A673 (cell line): ENCODE measurements around the gene CACNG8. TPM values are rescaled to one million over a fixed set of nuclear protein-coding genes. Genes with fewer than 3 reads are reported as not detected.

Experiments
- BruUV-seq: library from RNA; stranded (reverse); fragments of 400-500 nt; replicated peaks from 2 replicates; lab custom pipeline; 2021; lab: Mats Ljungman, UMichigan
- CTCF ChIA-PET: fragments of 300-600 bp; sonication (Branson Sonifier 250); formaldehyde crosslinking; loops from one replicate; lab custom pipeline; 2022; ENCODE audit warnings: antibody characterized with exemption; lab: Charles Lee
- POLR2A ChIA-PET: fragments of 300-600 bp; sonication (Branson Sonifier 250); formaldehyde crosslinking; loops from one replicate; lab custom pipeline; 2022; ENCODE audit warnings: antibody characterized with exemption; ENCODE audit not compliant: low non-redundant PET; lab: Charles Lee
- DNase-seq: peaks from one replicate; pipeline ENCODE4 v3.0.0-alpha.2; 2015; ENCODE audit warnings: low spot score
- H3K27ac ChIP-seq: fragments of 200-600 bp; sonication (generic); 2 replicates; pipeline ENCODE4 v1.5.1; 2016; ENCODE audit warnings: mixed run types, low read depth, mild to moderate bottlenecking, mixed read lengths, antibody characterized with exemption, low read length; ENCODE audit not compliant: poor library complexity, severe bottlenecking
- H3K27me3 ChIP-seq: fragments of 200-600 bp; sonication (generic); replicated peaks from 2 replicates; pipeline ENCODE4 v1.6.1; 2017; ENCODE audit warnings: mixed run types, low read depth, mild to moderate bottlenecking, mixed read lengths, antibody characterized with exemption, low read length; ENCODE audit not compliant: insufficient read depth, poor library complexity
- H3K36me3 ChIP-seq: fragments of 200-600 bp; sonication (generic); 2 replicates; pipeline ENCODE4 v1.6.1; 2016; ENCODE audit warnings: mixed run types, mild to moderate bottlenecking, mixed read lengths, antibody characterized with exemption, low read length; ENCODE audit not compliant: insufficient read depth, poor library complexity, severe bottlenecking
- H3K4me1 ChIP-seq: fragments of 200-600 bp; sonication (generic); 2 replicates; pipeline ENCODE4 v1.6.1; 2017; ENCODE audit warnings: mixed run types, mild to moderate bottlenecking, mixed read lengths, antibody characterized with exemption, low read length; ENCODE audit not compliant: insufficient read depth, poor library complexity, severe bottlenecking
- H3K4me3 ChIP-seq: fragments of 200-600 bp; sonication (generic); 2 replicates; pipeline ENCODE4 v1.5.1; 2016; ENCODE audit warnings: low read depth, mixed run types, mild to moderate bottlenecking, mixed read lengths, low read length; ENCODE audit not compliant: poor library complexity, severe bottlenecking
- H3K9me3 ChIP-seq: fragments of 200-600 bp; sonication (generic); 2 replicates; pipeline ENCODE4 v1.6.1; 2016; ENCODE audit warnings: mixed run types, low read depth, mild to moderate bottlenecking, mixed read lengths, antibody characterized with exemption, low read length; ENCODE audit not compliant: poor library complexity, severe bottlenecking
- CTCF ChIP-seq: fragments of 300-800, 200-600 bp; sonication (generic); conservative IDR thresholded peaks from 2 replicates; pipeline ENCODE4 v1.5.1; 2017; ENCODE audit warnings: low read depth, mild to moderate bottlenecking, antibody characterized with exemption, low read length, moderate library complexity, mixed read lengths
- EZH2 ChIP-seq: fragments of 200-600 bp; sonication (generic); IDR thresholded peaks from 2 replicates; pipeline ENCODE4 v1.6.1; 2017; ENCODE audit warnings: borderline replicate concordance, low read depth, mild to moderate bottlenecking, mixed read lengths, antibody characterized with exemption, low read length; ENCODE audit not compliant: poor library complexity, severe bottlenecking
- intact Hi-C: fragments of 100-400 bp; cut with micrococcal nuclease; formaldehyde crosslinking; loops from one replicate; pipeline ENCODE4 v1.10.0; 2022; ENCODE audit not compliant: unreplicated experiment
- total RNA-seq: library from RNA; stranded (reverse); gene quantifications from 2 replicates; pipeline ENCODE4 v1.2.3, GENCODE V29; 2021

Gene CACNG8
- total RNA-seq, 1 experiment from 2014 or later = 1.3 TPM

- Histone ChIP-seq H3K27ac (no peak overlapping the region), H3K9me3 (no peaks in the 10 kb centered on the region), H3K4me3 (no peak overlapping the region), H3K36me3 (no peaks in the 10 kb centered on the region), H3K27me3 (no peaks in the 10 kb centered on the region), H3K4me1 (peaks cover 7% of the 10 kb centered on the region)
- intact Hi-C loops = no loop called here
- POLR2A ChIA-PET = interaction anchor here (0.5 kb wide), 1 partner anchor 92 kb away, joined by 5 read pairs; no protein-coding TSS in a partner anchor
- CTCF ChIA-PET = no interaction called here
- BruUV-seq = no TSS peak
- DNase-seq = no peak
- TF ChIP-seq CTCF (no peak), EZH2 (no peak)
Measured at GRCh38 chr19:54026656-54027055, 63.9 kb downstream of the CACNG8 start.

GRCh38 chr19:54029301-54029700, 66.6 kb downstream of the CACNG8 start:
- no peak for TF ChIP-seq EZH2
- no peak for TF ChIP-seq CTCF
- DNase-seq = no peak
- ChIA-PET CTCF (interaction anchor here (0.5 to 1.7 kb wide), 9 partner anchors 35 to 243 kb away, joined by 3 to 29 read pairs (median 5); partner anchors contain the start of genes MYADM and PRKCG), POLR2A (no interaction called here)
- H3K4me1 ChIP-seq = no peaks in the 10 kb centered on the region
- BruUV-seq = no TSS peak
- H3K9me3 ChIP-seq = no peaks in the 10 kb centered on the region
- H3K4me3 ChIP-seq = no peak overlapping the region
- H3K27me3 ChIP-seq = no peaks in the 10 kb centered on the region
- H3K36me3 ChIP-seq = no peaks in the 10 kb centered on the region
- intact Hi-C loops = no loop called here
- H3K27ac ChIP-seq = no peak overlapping the region

- ChIA-PET POLR2A (interaction anchor here (0.7 kb wide), 1 partner anchor 161 kb away, joined by 3 read pairs; no protein-coding TSS in a partner anchor), CTCF (interaction anchor here (0.5 to 1.7 kb wide), 20 partner anchors 21 to 445 kb away, joined by 3 to 29 read pairs (median 4); partner anchors contain the start of genes MYADM, OSCAR, PRKCG and PRPF31)
- BruUV-seq = no TSS peak
- no peaks in the 10 kb centered on the region for H3K27me3 ChIP-seq
- no peak overlapping the region for H3K4me3 ChIP-seq
- H3K4me1 ChIP-seq = no peaks in the 10 kb centered on the region
- H3K9me3 ChIP-seq = no peaks in the 10 kb centered on the region
- H3K36me3 ChIP-seq = no peaks in the 10 kb centered on the region
- peak; percentile 86 for DNase-seq
- TF ChIP-seq CTCF (peak; percentile 77), EZH2 (no peak)
- no peak overlapping the region for H3K27ac ChIP-seq
- intact Hi-C loops = loop anchor here (1.0 kb wide), 2 partner anchors 188 to 237 kb away; no protein-coding TSS in a partner anchor
Measured at GRCh38 chr19:54029930-54030490, 67.3 kb downstream of the CACNG8 start.
